SK-N-SH treated with all-trans-retinoic acid at 6 μM for 48 hours (cell line): Measurements from ENCODE around the gene CDK14.

Experiments
- ATAC-seq: fragments of 200-7000 bp; cut with Tn5 transposase; 3 replicates; pipeline ENCODE4 v1.9.1; 2020; ENCODE audit warnings: mild to moderate bottlenecking, moderate library complexity
- ARNTL ChIP-seq: fragments of 450-650 bp; formaldehyde crosslinking; IDR thresholded peaks from 2 replicates; pipeline ENCODE4 v1.5.0; 2020; ENCODE audit warnings: low read depth, mild to moderate bottlenecking, moderate library complexity, borderline replicate concordance
- BACH2 ChIP-seq: fragments of 250-450 bp; sonication (Bioruptor Pico); IDR thresholded peaks from 2 replicates; pipeline ENCODE4 v1.9.0; 2021; ENCODE audit warnings: mild to moderate bottlenecking, borderline replicate concordance
- CSDC2 ChIP-seq: fragments of 250-450 bp; sonication (Bioruptor Pico); IDR thresholded peaks from 2 replicates; pipeline ENCODE4 v1.5.0; 2020; ENCODE audit warnings: mild to moderate bottlenecking, moderate library complexity
- GLIS3 ChIP-seq: fragments of 250-450 bp; sonication (Bioruptor Pico); IDR thresholded peaks from 2 replicates; pipeline ENCODE4 v1.5.0; 2020; ENCODE audit warnings: mild to moderate bottlenecking, moderate library complexity
- ISL1 ChIP-seq: fragments of 250-450 bp; sonication (Bioruptor Pico); IDR thresholded peaks from 2 replicates; pipeline ENCODE4 v2.1.2; 2022; ENCODE audit warnings: mild to moderate bottlenecking, moderate library complexity
- OSR1 ChIP-seq: fragments of 250-450 bp; sonication (Bioruptor Pico); IDR thresholded peaks from 2 replicates; pipeline ENCODE4 v1.8.0; 2022; ENCODE audit warnings: moderate library complexity, mild to moderate bottlenecking, inconsistent platforms
- RARB ChIP-seq: fragments of 250-450 bp; sonication (Bioruptor Pico); IDR thresholded peaks from 2 replicates; pipeline ENCODE4 v1.8.0; 2021; ENCODE audit warnings: mild to moderate bottlenecking, moderate library complexity
- SNAI2 ChIP-seq: fragments of 250-450 bp; sonication (Bioruptor Pico); IDR thresholded peaks from 2 replicates; pipeline ENCODE4 v1.5.0; 2020; ENCODE audit warnings: mild to moderate bottlenecking, moderate library complexity
- TCF4 ChIP-seq: fragments of 250-450 bp; sonication (Bioruptor Pico); IDR thresholded peaks from 2 replicates; pipeline ENCODE4 v1.8.0; 2021; ENCODE audit warnings: mild to moderate bottlenecking, moderate library complexity, borderline replicate concordance
- TOX ChIP-seq: fragments of 250-450 bp; sonication (Bioruptor Pico); IDR thresholded peaks from 2 replicates; pipeline ENCODE4 v1.8.0; 2021; ENCODE audit warnings: mild to moderate bottlenecking, moderate library complexity, borderline replicate concordance
- ZC3H10 ChIP-seq: fragments of 250-450 bp; sonication (Bioruptor Pico); IDR thresholded peaks from 2 replicates; pipeline ENCODE4 v1.5.1; 2021; ENCODE audit warnings: mild to moderate bottlenecking, moderate library complexity
- ZFP3 ChIP-seq: fragments of 250-450 bp; sonication (Bioruptor Pico); IDR thresholded peaks from 2 replicates; pipeline ENCODE4 v1.5.0; 2020; ENCODE audit warnings: mild to moderate bottlenecking, moderate library complexity
- ZFP30 ChIP-seq: fragments of 450-650 bp; formaldehyde crosslinking; IDR thresholded peaks from 2 replicates; pipeline ENCODE4 v1.5.0; 2022; ENCODE audit warnings: mild to moderate bottlenecking, moderate library complexity
- ZNF565 ChIP-seq: fragments of 450-650 bp; formaldehyde crosslinking; conservative IDR thresholded peaks from 2 replicates; pipeline ENCODE4 v1.5.0; 2020; ENCODE audit warnings: low read depth, mild to moderate bottlenecking, moderate library complexity
- TF ChIP-seq, protein P1 (sequence below): fragments of 250-450 bp; sonication (Bioruptor Pico); IDR thresholded peaks from 2 replicates; pipeline ENCODE4 v1.5.0; 2020; ENCODE audit warnings: mild to moderate bottlenecking, moderate library complexity
- TF ChIP-seq, protein P2 (sequence below): fragments of 250-450 bp; sonication (Bioruptor Pico); IDR thresholded peaks from 2 replicates; pipeline ENCODE4 v1.8.0; 2021; ENCODE audit warnings: low read depth, mild to moderate bottlenecking, moderate library complexity, borderline replicate concordance
- TF ChIP-seq, protein P3 (sequence below): fragments of 250-450 bp; sonication (Bioruptor Pico); IDR thresholded peaks from 2 replicates; pipeline ENCODE4 v1.5.1; 2020; ENCODE audit warnings: low read depth, mild to moderate bottlenecking, moderate library complexity

Gene CDK14

DNA sequence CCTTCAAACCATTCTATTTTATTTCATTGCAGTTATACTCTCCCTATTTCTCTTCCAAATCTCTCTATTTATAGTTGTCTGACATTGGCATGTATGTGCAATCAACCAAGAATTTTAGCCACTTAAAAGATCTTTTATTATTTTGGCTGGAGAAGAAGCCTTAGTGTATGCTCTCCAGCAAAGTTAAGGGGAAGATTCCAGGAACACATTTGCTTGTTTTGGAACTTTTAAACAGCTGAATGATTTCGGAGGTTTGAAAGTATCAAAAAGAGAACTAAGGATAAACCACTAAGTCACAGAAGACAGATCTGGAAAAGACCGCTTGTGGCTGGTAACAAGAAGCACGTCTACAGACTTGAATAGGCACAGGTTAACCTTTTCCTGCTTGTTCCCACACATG, 485.9 kb downstream of the CDK14 start:
- ATAC-seq: peak; percentile 28; the same call in 2 of the 3 replicates
- TF ChIP-seq OSR1 (CRISPR knock-in tag): no peak
- TF ChIP-seq ISL1: 0 out of 2 replicates have a peak, but pooled peaks have one; percentile 10

DNA sequence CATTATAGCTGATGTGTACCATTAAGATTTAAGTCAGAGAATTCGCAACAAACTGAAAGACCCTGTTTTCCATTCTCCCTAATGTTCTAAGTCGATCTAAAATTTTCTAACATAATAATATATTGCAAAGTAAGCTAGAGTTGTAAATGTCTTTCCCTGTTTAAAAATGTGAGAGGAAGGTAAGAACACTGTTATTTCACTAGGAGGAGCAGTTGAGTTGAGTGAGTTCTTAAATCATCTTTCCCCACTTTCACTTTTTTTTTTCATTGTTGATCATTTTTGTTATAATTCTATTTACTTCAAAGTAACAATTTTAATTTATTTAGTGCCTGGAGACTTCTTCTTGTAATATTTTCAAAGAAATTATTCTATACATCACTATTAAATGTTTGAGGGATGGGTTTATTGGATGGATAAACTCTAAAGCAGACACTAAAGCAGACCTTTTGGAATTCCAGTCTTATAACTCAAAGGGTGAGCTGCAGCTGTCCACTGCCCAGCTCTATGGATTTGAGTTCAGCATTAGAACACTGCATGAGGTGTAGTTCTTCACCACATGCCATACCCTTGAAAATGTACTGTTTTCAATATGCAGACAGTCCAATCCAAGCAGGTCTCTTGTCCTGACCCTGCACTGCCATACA, 486.9 kb downstream of the CDK14 start:
- TF ChIP-seq, protein P1, sequence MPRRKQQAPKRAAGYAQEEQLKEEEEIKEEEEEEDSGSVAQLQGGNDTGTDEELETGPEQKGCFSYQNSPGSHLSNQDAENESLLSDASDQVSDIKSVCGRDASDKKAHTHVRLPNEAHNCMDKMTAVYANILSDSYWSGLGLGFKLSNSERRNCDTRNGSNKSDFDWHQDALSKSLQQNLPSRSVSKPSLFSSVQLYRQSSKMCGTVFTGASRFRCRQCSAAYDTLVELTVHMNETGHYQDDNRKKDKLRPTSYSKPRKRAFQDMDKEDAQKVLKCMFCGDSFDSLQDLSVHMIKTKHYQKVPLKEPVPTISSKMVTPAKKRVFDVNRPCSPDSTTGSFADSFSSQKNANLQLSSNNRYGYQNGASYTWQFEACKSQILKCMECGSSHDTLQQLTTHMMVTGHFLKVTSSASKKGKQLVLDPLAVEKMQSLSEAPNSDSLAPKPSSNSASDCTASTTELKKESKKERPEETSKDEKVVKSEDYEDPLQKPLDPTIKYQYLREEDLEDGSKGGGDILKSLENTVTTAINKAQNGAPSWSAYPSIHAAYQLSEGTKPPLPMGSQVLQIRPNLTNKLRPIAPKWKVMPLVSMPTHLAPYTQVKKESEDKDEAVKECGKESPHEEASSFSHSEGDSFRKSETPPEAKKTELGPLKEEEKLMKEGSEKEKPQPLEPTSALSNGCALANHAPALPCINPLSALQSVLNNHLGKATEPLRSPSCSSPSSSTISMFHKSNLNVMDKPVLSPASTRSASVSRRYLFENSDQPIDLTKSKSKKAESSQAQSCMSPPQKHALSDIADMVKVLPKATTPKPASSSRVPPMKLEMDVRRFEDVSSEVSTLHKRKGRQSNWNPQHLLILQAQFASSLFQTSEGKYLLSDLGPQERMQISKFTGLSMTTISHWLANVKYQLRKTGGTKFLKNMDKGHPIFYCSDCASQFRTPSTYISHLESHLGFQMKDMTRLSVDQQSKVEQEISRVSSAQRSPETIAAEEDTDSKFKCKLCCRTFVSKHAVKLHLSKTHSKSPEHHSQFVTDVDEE: no peak
- no peak for TF ChIP-seq GLIS3 (CRISPR knock-in tag)
- TF ChIP-seq BACH2: no peak
- TF ChIP-seq TCF4 (CRISPR knock-in tag): no peak
- TF ChIP-seq ZNF565 (CRISPR knock-in tag): no peak
- TF ChIP-seq CSDC2: no peak
- no peak for TF ChIP-seq ZC3H10 (CRISPR knock-in tag)
- TF ChIP-seq, protein P2, sequence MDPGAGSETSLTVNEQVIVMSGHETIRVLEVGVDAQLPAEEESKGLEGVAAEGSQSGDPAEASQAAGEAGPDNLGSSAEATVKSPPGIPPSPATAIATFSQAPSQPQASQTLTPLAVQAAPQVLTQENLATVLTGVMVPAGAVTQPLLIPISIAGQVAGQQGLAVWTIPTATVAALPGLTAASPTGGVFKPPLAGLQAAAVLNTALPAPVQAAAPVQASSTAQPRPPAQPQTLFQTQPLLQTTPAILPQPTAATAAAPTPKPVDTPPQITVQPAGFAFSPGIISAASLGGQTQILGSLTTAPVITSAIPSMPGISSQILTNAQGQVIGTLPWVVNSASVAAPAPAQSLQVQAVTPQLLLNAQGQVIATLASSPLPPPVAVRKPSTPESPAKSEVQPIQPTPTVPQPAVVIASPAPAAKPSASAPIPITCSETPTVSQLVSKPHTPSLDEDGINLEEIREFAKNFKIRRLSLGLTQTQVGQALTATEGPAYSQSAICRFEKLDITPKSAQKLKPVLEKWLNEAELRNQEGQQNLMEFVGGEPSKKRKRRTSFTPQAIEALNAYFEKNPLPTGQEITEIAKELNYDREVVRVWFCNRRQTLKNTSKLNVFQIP: no peak
- TF ChIP-seq OSR1 (CRISPR knock-in tag): no peak
- TF ChIP-seq ARNTL: no peak
- no peak for TF ChIP-seq ZFP30
- peak; percentile 79 for ATAC-seq

DNA sequence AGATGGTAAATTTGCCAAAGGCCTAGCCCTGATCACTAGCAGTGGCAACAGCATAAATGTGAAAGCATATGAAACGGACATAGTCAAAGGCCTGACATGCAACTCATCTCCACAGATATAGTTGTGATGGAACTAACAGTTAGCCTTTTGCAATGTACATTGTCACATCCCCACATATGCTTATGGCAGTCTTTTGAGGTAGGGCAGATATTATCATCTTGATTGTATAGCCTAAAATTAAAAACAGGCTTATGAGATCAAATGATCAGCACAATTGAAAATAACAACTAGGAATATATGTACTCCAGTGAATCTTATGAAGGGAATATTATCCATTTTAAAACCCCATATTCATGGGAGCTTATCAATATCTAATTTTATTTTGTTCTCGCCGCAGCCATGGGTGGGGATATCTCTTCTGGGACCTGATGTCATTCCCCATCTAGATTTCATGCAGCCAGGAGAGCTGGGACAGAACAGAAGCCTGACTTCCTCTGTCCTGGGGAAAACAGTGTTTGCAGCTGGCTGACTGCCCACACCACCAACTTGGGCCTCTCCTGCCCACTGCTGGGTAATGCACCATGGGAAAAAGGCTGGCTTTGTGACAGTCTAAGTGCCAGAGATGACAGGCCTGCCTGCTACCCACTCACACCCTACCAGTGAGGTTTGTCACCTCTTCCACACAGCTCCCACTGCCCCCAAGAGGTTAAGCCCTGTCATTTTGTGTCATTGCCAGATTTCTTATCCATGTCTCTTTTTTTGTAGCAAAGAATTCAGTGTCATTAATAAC, 487.9 kb downstream of the CDK14 start:
- TF ChIP-seq TOX: no peak
- TF ChIP-seq TCF4 (CRISPR knock-in tag): peak; percentile 43; the same call in 1 of the 2 replicates
- TF ChIP-seq, protein P2: no peak
- TF ChIP-seq SNAI2 (CRISPR knock-in tag): no peak
- peak; percentile 67 for ATAC-seq

DNA sequence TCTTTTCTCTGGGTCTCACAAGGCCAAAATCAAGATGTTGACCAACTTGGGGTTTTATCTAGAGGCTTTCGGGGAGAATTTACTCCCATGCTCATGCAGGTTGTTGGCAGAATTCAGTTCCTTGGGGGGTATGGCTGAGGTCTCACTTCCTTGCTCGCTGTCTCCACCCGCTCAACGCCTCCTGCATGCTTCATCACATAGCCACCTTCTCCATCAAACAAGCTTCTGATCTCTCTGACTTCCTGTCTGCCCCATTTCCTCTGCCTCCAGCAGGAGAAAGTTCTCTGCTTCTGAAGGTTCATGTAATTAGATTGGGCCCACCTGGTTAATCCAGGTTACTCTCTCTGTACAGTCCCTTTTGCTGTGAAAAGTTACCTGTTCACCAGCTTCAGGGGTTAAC, 489.1 kb downstream of the CDK14 start:
- TF ChIP-seq ZFP3 (CRISPR knock-in tag): no peak
- TF ChIP-seq, protein P3, sequence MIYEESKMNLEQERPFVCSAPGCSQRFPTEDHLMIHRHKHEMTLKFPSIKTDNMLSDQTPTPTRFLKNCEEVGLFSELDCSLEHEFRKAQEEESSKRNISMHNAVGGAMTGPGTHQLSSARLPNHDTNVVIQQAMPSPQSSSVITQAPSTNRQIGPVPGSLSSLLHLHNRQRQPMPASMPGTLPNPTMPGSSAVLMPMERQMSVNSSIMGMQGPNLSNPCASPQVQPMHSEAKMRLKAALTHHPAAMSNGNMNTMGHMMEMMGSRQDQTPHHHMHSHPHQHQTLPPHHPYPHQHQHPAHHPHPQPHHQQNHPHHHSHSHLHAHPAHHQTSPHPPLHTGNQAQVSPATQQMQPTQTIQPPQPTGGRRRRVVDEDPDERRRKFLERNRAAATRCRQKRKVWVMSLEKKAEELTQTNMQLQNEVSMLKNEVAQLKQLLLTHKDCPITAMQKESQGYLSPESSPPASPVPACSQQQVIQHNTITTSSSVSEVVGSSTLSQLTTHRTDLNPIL (CRISPR knock-in tag): no peak
- no peak for ATAC-seq

DNA sequence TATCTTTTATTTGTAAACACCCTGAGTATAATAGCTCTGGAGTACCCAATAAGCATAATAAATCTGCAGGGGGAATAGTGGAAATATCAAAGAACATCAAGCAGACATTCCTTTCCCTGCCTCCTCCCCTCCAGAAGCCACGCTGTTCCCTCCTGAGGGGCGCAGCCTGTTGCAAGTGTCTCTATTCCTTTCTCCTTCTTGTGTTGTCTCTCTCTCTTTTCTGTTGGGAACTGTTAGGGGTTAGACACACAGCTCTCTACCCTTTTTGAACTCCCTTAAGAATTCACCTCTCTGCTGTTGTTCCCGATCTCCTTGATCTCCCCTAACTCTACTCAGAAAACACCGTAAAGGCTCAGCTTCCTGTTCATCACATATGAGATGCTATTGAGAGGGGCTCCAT, 490.1 kb downstream of the CDK14 start:
- TF ChIP-seq TCF4 (CRISPR knock-in tag) (no peak), TOX (no peak), CSDC2 (no peak), OSR1 (CRISPR knock-in tag) (no peak), ZFP30 (no peak), RARB (CRISPR knock-in tag) (no peak)
- TF ChIP-seq, protein P1: no peak
- no peak for ATAC-seq
